ENCODE data around the gene SYCP3. TPM values are rescaled to one million over a fixed set of nuclear protein-coding genes. Genes with fewer than 3 reads are reported as not detected.

The SYCP3 gene
- total and polyA plus RNA-seq, 2 experiments from 2014 or later, result 0.07 to 1.2 TPM

- no peak overlapping the region for H3K4me3 ChIP-seq
- no peak overlapping the region for H2AFZ ChIP-seq
- TF ChIP-seq, protein P1, sequence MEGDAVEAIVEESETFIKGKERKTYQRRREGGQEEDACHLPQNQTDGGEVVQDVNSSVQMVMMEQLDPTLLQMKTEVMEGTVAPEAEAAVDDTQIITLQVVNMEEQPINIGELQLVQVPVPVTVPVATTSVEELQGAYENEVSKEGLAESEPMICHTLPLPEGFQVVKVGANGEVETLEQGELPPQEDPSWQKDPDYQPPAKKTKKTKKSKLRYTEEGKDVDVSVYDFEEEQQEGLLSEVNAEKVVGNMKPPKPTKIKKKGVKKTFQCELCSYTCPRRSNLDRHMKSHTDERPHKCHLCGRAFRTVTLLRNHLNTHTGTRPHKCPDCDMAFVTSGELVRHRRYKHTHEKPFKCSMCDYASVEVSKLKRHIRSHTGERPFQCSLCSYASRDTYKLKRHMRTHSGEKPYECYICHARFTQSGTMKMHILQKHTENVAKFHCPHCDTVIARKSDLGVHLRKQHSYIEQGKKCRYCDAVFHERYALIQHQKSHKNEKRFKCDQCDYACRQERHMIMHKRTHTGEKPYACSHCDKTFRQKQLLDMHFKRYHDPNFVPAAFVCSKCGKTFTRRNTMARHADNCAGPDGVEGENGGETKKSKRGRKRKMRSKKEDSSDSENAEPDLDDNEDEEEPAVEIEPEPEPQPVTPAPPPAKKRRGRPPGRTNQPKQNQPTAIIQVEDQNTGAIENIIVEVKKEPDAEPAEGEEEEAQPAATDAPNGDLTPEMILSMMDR (IDR thresholded peaks at IDR 0.05; ENCODE audit: poor library complexity), result no peak
- TF ChIP-seq EZH2 (IDR thresholded peaks at IDR 0.05; ENCODE audit: borderline replicate concordance) (no peak), EZH2phosphoT487 (IDR thresholded peaks at IDR 0.05; ENCODE audit: low read depth, severe bottlenecking, unreplicated experiment) (no peak)
- H3K27ac ChIP-seq, result no peak overlapping the region
- no peak overlapping the region for H3K4me2 ChIP-seq
- DNase-seq (ENCODE audit: low spot score), result no peak
- H3K36me3 ChIP-seq (replicated peaks; ENCODE audit: insufficient read depth, low read depth), result no peaks in the 10 kb centered on the region
- no peaks in the 10 kb centered on the region for H4K20me1 ChIP-seq (ENCODE audit: insufficient read depth, poor library complexity, severe bottlenecking)
- no peaks in the 10 kb centered on the region for H3K27me3 ChIP-seq
- WGBS (ENCODE audit: low lambda C conversion rate, missing lambda C conversion rate), result 90% methylated on average over 1 of the region's 1 CpG
- H3K4me1 ChIP-seq (ENCODE audit: insufficient read depth), result no peaks in the 10 kb centered on the region
- no peaks in the 10 kb centered on the region for H3K9me3 ChIP-seq (ENCODE audit: low read depth)
- H3K9me2 ChIP-seq (replicated peaks; ENCODE audit: insufficient read depth), result no peaks in the 10 kb centered on the region
- H3K79me2 ChIP-seq, result no peaks in the 10 kb centered on the region
Observed at GRCh38 chr12:101732318-101732717, 6.9 kb downstream of the SYCP3 start.

DNA sequence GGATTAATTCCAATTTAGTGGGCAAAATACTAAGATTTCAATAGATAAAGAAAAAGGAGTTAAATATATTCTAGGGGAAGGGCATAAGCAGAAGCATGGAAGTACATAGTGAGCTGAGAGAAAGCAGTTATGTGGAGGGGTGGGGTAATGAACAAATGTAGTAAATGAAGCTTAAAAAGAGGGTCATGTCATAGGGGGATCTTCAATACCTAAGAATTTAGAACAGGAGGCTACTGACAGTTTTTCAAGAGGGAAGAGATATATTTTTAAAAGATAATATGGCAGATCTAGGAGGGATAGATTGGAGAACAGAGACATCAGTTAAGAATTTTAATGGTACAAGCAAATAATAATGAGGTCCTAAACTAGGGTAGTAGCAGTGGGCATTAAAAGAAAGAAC, 9.4 kb downstream of the SYCP3 start:
- H3K9me3 ChIP-seq (ENCODE audit: low read depth), result no peaks in the 10 kb centered on the region
- no peak overlapping the region for H2AFZ ChIP-seq
- H3K4me2 ChIP-seq, result no peak overlapping the region
- no peak overlapping the region for H3K27ac ChIP-seq
- no peak for TF ChIP-seq EZH2phosphoT487 (IDR thresholded peaks at IDR 0.05; ENCODE audit: low read depth, severe bottlenecking, unreplicated experiment)
- no peak for TF ChIP-seq EZH2 (IDR thresholded peaks at IDR 0.05; ENCODE audit: borderline replicate concordance)
- TF ChIP-seq, protein P1 (IDR thresholded peaks at IDR 0.05; ENCODE audit: poor library complexity), result no peak
- no peak overlapping the region for H3K4me3 ChIP-seq
- no peaks in the 10 kb centered on the region for H4K20me1 ChIP-seq (ENCODE audit: insufficient read depth, poor library complexity, severe bottlenecking)
- no peaks in the 10 kb centered on the region for H3K36me3 ChIP-seq (replicated peaks; ENCODE audit: insufficient read depth, low read depth)
- no peaks in the 10 kb centered on the region for H3K27me3 ChIP-seq
- no peaks in the 10 kb centered on the region for H3K4me1 ChIP-seq (ENCODE audit: insufficient read depth)
- H3K79me2 ChIP-seq, result no peaks in the 10 kb centered on the region
- no peak for DNase-seq (ENCODE audit: low spot score)
- H3K9me2 ChIP-seq (replicated peaks; ENCODE audit: insufficient read depth), result no peaks in the 10 kb centered on the region

DNA sequence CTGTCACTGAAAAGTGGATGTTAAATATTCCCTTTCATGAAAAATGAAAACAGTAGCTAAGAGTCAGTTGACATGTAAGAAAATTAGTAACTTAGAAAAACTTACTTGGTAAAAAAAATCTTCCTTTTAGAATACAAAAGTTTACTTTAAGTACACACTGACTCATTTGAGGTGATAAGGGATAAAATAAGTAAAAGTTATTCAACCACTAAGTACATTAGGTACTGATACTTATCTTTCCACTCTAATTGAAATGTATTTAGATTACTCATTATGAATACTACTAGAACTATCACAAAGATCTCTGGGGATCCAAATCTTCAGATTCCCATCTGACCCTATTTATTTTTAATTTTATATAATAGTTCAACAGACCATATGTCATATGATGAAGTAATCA, 12.2 kb downstream of the SYCP3 start:
- H3K9me3 ChIP-seq (ENCODE audit: low read depth), result no peaks in the 10 kb centered on the region
- no peaks in the 10 kb centered on the region for H4K20me1 ChIP-seq (ENCODE audit: insufficient read depth, poor library complexity, severe bottlenecking)
- H3K27ac ChIP-seq, result no peak overlapping the region
- H3K4me1 ChIP-seq (ENCODE audit: insufficient read depth), result no peaks in the 10 kb centered on the region
- no peaks in the 10 kb centered on the region for H3K79me2 ChIP-seq
- DNase-seq (ENCODE audit: low spot score), result no peak
- no peaks in the 10 kb centered on the region for H3K27me3 ChIP-seq
- TF ChIP-seq EZH2 (IDR thresholded peaks at IDR 0.05; ENCODE audit: borderline replicate concordance) (no peak), EZH2phosphoT487 (IDR thresholded peaks at IDR 0.05; ENCODE audit: low read depth, severe bottlenecking, unreplicated experiment) (no peak)
- TF ChIP-seq, protein P1 (IDR thresholded peaks at IDR 0.05; ENCODE audit: poor library complexity), result no peak
- no peaks in the 10 kb centered on the region for H3K9me2 ChIP-seq (replicated peaks; ENCODE audit: insufficient read depth)
- H3K4me2 ChIP-seq, result no peak overlapping the region
- H2AFZ ChIP-seq, result no peak overlapping the region
- no peaks in the 10 kb centered on the region for H3K36me3 ChIP-seq (replicated peaks; ENCODE audit: insufficient read depth, low read depth)
- H3K4me3 ChIP-seq, result no peak overlapping the region

DNA sequence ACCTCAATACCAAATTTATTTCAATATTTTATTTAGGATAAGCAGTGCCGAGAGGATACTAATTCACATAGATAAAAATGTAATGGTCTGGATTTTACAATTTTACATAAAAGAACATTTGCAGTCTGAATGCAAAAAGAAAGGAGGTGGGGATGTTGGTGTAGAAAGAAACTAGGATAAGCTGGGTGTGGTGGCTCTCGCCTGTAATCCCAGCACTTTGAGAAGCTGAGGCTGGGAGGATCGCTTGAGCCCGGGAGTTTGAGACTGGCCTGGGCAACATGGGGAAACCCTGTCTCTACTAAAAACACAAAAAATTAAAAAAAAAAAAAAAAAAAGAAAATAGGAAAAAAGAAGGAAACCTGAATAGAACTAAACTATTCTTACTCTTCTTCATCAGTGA, 16.9 kb downstream of the SYCP3 start:
- TF ChIP-seq EZH2phosphoT487 (IDR thresholded peaks at IDR 0.05; ENCODE audit: low read depth, severe bottlenecking, unreplicated experiment) (no peak), EZH2 (IDR thresholded peaks at IDR 0.05; ENCODE audit: borderline replicate concordance) (no peak)
- TF ChIP-seq, protein P1 (IDR thresholded peaks at IDR 0.05; ENCODE audit: poor library complexity), result no peak
- WGBS (ENCODE audit: low lambda C conversion rate, missing lambda C conversion rate), result 97% methylated on average over 4 of the region's 4 CpGs
- no peaks in the 10 kb centered on the region for H3K36me3 ChIP-seq (replicated peaks; ENCODE audit: insufficient read depth, low read depth)

More for the DNA sequence above, 16.9 kb downstream of the SYCP3 start:
- Histone ChIP-seq H4K20me1 (ENCODE audit: insufficient read depth, poor library complexity, severe bottlenecking) (no peaks in the 10 kb centered on the region), H3K27ac (no peak overlapping the region), H3K9me3 (ENCODE audit: low read depth) (no peaks in the 10 kb centered on the region), H3K27me3 (no peaks in the 10 kb centered on the region), H3K9me2 (replicated peaks; ENCODE audit: insufficient read depth) (no peaks in the 10 kb centered on the region), H3K4me1 (ENCODE audit: insufficient read depth) (no peaks in the 10 kb centered on the region), H3K4me2 (no peak overlapping the region), H3K4me3 (no peak overlapping the region), H3K79me2 (peaks cover 17% of the 10 kb centered on the region), H2AFZ (no peak overlapping the region)
- DNase-seq (ENCODE audit: low spot score), result no peak

Data from hepatocyte (in vitro differentiated cells).